ENCODE data around the gene GSN.

The GSN gene

DNA sequence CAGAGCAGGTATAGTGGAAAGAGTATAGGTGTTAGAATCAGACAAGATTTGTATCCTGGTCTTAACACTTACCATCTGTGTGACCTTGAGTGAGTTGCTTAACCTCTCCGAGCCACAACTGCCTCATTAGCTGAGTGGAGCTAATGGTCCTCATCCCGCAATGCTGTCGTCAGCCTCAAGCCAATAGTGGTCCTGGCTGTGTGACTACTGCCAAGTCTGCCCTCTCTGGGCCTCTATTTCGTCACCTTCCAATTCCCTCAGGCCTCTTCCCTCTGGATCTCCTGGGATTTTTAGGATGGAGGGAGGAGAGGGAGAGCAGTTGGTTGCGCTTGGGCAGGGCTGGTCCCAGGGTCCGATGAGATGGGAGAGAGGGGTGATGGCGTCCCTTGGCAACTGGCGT lies 60.5 kb downstream of the GSN start:
- H3K4me3 ChIP-seq (replicated peaks; ENCODE audit: low read depth, low read length): no peak overlapping the region
- no peaks in the 10 kb centered on the region; the same call in 1 of the 2 replicates for H3K36me3 ChIP-seq (ENCODE audit: control insufficient read depth, insufficient read depth, low read length)
- DNase-seq (ENCODE audit: extremely low read depth, insufficient read length): no peak
- TF ChIP-seq, protein P1, sequence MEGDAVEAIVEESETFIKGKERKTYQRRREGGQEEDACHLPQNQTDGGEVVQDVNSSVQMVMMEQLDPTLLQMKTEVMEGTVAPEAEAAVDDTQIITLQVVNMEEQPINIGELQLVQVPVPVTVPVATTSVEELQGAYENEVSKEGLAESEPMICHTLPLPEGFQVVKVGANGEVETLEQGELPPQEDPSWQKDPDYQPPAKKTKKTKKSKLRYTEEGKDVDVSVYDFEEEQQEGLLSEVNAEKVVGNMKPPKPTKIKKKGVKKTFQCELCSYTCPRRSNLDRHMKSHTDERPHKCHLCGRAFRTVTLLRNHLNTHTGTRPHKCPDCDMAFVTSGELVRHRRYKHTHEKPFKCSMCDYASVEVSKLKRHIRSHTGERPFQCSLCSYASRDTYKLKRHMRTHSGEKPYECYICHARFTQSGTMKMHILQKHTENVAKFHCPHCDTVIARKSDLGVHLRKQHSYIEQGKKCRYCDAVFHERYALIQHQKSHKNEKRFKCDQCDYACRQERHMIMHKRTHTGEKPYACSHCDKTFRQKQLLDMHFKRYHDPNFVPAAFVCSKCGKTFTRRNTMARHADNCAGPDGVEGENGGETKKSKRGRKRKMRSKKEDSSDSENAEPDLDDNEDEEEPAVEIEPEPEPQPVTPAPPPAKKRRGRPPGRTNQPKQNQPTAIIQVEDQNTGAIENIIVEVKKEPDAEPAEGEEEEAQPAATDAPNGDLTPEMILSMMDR (IDR thresholded peaks at IDR 0.05; ENCODE audit: insufficient read depth, low read length, poor library complexity, severe bottlenecking): no peak
- H3K27me3 ChIP-seq (replicated peaks; ENCODE audit: control insufficient read depth, insufficient read depth, low read length): no peaks in the 10 kb centered on the region

DNA sequence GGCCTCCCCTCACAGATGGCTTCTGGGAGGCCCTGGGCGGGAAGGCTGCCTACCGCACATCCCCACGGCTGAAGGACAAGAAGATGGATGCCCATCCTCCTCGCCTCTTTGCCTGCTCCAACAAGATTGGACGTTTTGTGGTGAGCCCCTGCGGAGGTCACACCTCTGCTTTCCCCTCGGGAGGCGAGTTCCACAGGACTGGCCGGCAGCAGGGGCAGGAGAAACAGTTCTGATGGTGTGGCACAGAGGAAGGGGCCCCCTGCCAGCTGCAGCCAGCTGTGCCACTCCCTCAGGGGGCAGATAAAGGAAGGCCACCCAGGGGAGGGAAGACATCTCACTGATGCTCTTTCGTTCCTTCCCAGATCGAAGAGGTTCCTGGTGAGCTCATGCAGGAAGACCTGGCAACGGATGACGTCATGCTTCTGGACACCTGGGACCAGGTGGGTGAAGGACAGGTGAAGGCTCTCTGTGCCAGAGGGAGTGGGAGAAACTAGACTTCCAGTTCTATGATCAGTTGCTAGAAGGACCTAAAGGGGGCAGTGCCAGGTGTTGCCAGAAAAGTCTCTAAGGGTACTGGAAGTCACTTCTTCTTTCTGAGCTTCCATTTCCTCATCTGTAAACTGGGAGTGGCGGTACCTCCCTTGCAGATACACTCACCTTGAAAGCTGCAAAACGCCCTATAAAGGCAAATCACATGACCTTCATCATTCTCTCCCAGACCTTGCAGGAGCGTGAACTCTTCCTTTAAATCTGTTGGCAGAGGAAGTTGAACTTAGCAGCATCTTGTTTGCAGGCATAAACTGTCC lies 61.1 kb downstream of the GSN start:
- Histone ChIP-seq H3K27me3 (replicated peaks; ENCODE audit: control insufficient read depth, insufficient read depth, low read length) (no peaks in the 10 kb centered on the region), H3K36me3 (ENCODE audit: control insufficient read depth, insufficient read depth, low read length) (no peaks in the 10 kb centered on the region; the same call in 1 of the 2 replicates), H3K4me3 (replicated peaks; ENCODE audit: low read depth, low read length) (no peak overlapping the region)
- DNase-seq (ENCODE audit: extremely low read depth, insufficient read length): no peak
- TF ChIP-seq, protein P1 (IDR thresholded peaks at IDR 0.05; ENCODE audit: insufficient read depth, low read length, poor library complexity, severe bottlenecking): no peak

DNA sequence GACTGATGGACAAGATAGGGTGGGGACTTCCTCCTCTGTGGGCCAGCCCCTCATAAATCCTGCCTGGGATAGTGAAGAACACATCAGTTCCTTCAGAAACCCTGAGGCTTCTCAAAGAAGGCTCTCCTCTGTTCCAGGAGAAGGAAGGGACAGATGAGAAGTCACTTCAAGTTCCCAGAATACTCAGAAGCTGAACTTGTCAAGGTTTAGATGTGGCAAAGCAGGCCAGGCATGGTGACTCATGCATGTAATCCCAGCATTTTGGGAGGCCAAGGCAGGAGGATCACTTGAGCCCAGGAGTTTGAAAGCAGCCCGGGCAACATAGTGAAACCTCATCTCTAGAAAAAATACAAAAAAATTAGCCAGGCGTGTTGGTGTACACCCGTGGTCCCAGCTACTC lies 63.6 kb downstream of the GSN start:
- no peaks in the 10 kb centered on the region for H3K27me3 ChIP-seq (replicated peaks; ENCODE audit: control insufficient read depth, insufficient read depth, low read length)
- TF ChIP-seq, protein P1 (IDR thresholded peaks at IDR 0.05; ENCODE audit: insufficient read depth, low read length, poor library complexity, severe bottlenecking): no peak
- DNase-seq (ENCODE audit: extremely low read depth, insufficient read length): no peak

DNA sequence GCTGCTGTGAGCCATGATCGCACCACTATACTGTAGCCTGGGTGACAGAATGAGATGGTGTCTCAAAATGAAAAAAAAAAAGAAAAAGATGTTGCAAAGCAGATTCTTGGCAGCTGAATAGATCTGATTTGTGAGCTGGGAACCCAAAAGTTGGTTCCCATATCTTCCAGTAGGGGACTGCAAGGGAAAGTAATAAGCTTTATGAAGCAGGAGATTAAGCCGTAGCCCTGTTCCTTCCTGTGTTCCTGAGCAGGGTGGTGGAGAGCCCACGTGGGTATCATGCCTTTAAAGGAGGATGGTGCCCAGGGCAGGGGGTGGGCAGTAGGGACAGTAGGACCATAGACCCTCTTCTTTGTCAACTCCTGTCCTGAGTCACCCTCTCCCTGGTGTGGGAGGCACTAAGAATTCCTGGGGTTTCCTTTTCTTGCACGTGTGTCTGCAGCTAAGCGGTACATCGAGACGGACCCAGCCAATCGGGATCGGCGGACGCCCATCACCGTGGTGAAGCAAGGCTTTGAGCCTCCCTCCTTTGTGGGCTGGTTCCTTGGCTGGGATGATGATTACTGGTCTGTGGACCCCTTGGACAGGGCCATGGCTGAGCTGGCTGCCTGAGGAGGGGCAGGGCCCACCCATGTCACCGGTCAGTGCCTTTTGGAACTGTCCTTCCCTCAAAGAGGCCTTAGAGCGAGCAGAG lies 64.2 kb downstream of the GSN start:
- Histone ChIP-seq H3K27me3 (replicated peaks; ENCODE audit: control insufficient read depth, insufficient read depth, low read length) (no peaks in the 10 kb centered on the region), H3K36me3 (ENCODE audit: control insufficient read depth, insufficient read depth, low read length) (no peaks in the 10 kb centered on the region; the same call in 1 of the 2 replicates), H3K4me3 (replicated peaks; ENCODE audit: low read depth, low read length) (no peak overlapping the region)
- no peak for DNase-seq (ENCODE audit: extremely low read depth, insufficient read length)
- TF ChIP-seq, protein P1 (IDR thresholded peaks at IDR 0.05; ENCODE audit: insufficient read depth, low read length, poor library complexity, severe bottlenecking): no peak

More for the DNA sequence above, 63.6 kb downstream of the GSN start:
- no peaks in the 10 kb centered on the region; the same call in 1 of the 2 replicates for H3K36me3 ChIP-seq (ENCODE audit: control insufficient read depth, insufficient read depth, low read length)
- H3K4me3 ChIP-seq (replicated peaks; ENCODE audit: low read depth, low read length): no peak overlapping the region

DNA sequence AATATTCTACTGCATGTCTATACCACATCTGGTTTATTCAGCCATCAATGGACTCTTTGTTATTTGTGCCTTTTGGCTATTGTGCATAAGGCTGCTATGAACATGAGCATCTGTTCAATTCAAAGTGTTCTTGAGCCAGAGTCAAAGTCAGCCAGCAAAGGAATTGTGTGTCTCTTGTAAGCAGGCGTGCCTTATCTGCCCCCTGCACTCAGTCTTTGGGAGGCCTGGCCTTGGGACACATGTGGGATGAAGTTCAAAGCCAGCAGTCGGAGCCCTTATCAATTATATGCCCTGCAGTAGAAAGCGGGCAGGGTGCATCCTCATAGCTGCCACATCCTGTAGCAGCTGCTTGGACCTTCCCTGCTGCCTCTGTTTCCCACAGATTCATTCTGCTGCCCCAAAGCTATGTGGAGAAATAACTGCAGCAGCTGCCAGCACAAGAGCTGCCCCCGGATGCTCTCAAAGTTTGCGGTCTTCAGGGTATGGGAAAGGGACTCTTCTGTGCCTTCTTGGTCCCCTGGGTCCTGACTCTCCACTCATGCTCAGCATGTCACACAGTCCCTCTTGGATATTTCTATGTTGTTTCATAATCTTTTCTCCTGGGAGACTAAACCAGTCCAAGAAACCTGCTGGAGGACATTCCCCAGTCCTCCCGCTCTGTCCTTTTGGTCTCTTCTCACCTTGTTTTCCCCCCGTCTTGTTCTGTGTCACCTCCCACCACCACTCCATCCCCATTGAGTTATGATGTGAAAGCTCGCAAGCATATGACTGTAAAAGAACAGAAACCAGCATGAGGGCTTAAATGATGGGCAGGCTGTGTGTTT lies 66.2 kb downstream of the GSN start:
- H3K4me3 ChIP-seq (replicated peaks; ENCODE audit: low read depth, low read length): no peak overlapping the region
- H3K27me3 ChIP-seq (replicated peaks; ENCODE audit: control insufficient read depth, insufficient read depth, low read length): no peaks in the 10 kb centered on the region
- no peaks in the 10 kb centered on the region; the same call in 1 of the 2 replicates for H3K36me3 ChIP-seq (ENCODE audit: control insufficient read depth, insufficient read depth, low read length)
- TF ChIP-seq, protein P1 (IDR thresholded peaks at IDR 0.05; ENCODE audit: insufficient read depth, low read length, poor library complexity, severe bottlenecking): no peak
- DNase-seq (ENCODE audit: extremely low read depth, insufficient read length): no peak
